WTC11 (cell line): Measurements from ENCODE around the gene NFATC2IP. TPM values are rescaled to one million over a fixed set of nuclear protein-coding genes. Genes with fewer than 3 reads are reported as not detected.

Source experiments
- ATF1 ChIP-seq: sonication (generic); formaldehyde crosslinking; IDR thresholded peaks from 2 replicates; pipeline ENCODE4 v1.8.1; 2023; ENCODE audit warnings: mild to moderate bottlenecking, moderate library complexity, missing genetic modification reagents
- ATF6 ChIP-seq: sonication (generic); formaldehyde crosslinking; IDR thresholded peaks from 2 replicates; pipeline ENCODE4 v1.8.1; 2023; ENCODE audit warnings: mild to moderate bottlenecking, missing genetic modification reagents
- E2F5 ChIP-seq: sonication (generic); formaldehyde crosslinking; IDR thresholded peaks from 2 replicates; pipeline ENCODE4 v1.8.1; 2022; ENCODE audit warnings: mild to moderate bottlenecking, moderate library complexity, missing genetic modification reagents
- FOXK1 ChIP-seq: sonication (generic); formaldehyde crosslinking; IDR thresholded peaks from 2 replicates; pipeline ENCODE4 v1.8.0; 2022; ENCODE audit warnings: mild to moderate bottlenecking, moderate library complexity, missing genetic modification reagents
- GABPB1 ChIP-seq: sonication (generic); formaldehyde crosslinking; IDR thresholded peaks from 2 replicates; pipeline ENCODE4 v1.8.1; 2023; ENCODE audit warnings: mild to moderate bottlenecking, missing genetic modification reagents
- HMGXB4 ChIP-seq: sonication (generic); formaldehyde crosslinking; IDR thresholded peaks from 2 replicates; pipeline ENCODE4 v1.8.1; 2023; ENCODE audit warnings: mild to moderate bottlenecking, moderate library complexity, missing genetic modification reagents
- NR3C1 ChIP-seq: sonication (generic); formaldehyde crosslinking; conservative IDR thresholded peaks from 2 replicates; pipeline ENCODE4 v1.8.1; 2023; ENCODE audit warnings: low read depth, mild to moderate bottlenecking, missing genetic modification reagents
- SMAD3 ChIP-seq: sonication (generic); formaldehyde crosslinking; IDR thresholded peaks from 2 replicates; pipeline ENCODE4 v1.8.0; 2022; ENCODE audit warnings: missing genetic modification reagents, mild to moderate bottlenecking, borderline replicate concordance
- SMAD4 ChIP-seq: sonication (generic); formaldehyde crosslinking; IDR thresholded peaks from 2 replicates; pipeline ENCODE4 v1.8.0; 2022; ENCODE audit warnings: mild to moderate bottlenecking, missing genetic modification reagents
- ZNF138 ChIP-seq: sonication (generic); formaldehyde crosslinking; conservative IDR thresholded peaks from 2 replicates; pipeline ENCODE4 v1.8.1; 2022; ENCODE audit warnings: mild to moderate bottlenecking, moderate library complexity, missing genetic modification reagents
- ZNF416 ChIP-seq: fragments of 250-450 bp; sonication (Bioruptor Pico); IDR thresholded peaks from 2 replicates; pipeline ENCODE4 v1.9.0; 2021; ENCODE audit warnings: mild to moderate bottlenecking, inconsistent platforms
- ZNF512 ChIP-seq: sonication (generic); formaldehyde crosslinking; IDR thresholded peaks from 2 replicates; pipeline ENCODE4 v1.8.1; 2022; ENCODE audit warnings: missing genetic modification reagents, borderline replicate concordance
- total RNA-seq: library from RNA; stranded (reverse); gene quantifications from 3 replicates; pipeline ENCODE4 v1.2.3, GENCODE V29; 2021
- TF ChIP-seq, protein P1 (sequence below): fragments of 250-450 bp; sonication (Bioruptor Pico); IDR thresholded peaks from 2 replicates; pipeline ENCODE4 v1.9.0; 2021; ENCODE audit warnings: mild to moderate bottlenecking, borderline replicate concordance
- TF ChIP-seq, protein P2 (sequence below): sonication (generic); formaldehyde crosslinking; IDR thresholded peaks from 2 replicates; pipeline ENCODE4 v1.8.1; 2023; ENCODE audit warnings: mild to moderate bottlenecking, missing genetic modification reagents
- TF ChIP-seq, protein P3 (sequence below): fragments of 250-450 bp; sonication (Bioruptor Pico); IDR thresholded peaks from 2 replicates; pipeline ENCODE4 v1.8.0; 2021; ENCODE audit warnings: mild to moderate bottlenecking
- TF ChIP-seq, protein P4 (sequence below): sonication (generic); formaldehyde crosslinking; IDR thresholded peaks from 2 replicates; pipeline ENCODE4 v1.8.0; 2022; ENCODE audit warnings: missing genetic modification reagents
- TF ChIP-seq, protein P5 (sequence below): sonication (generic); formaldehyde crosslinking; IDR thresholded peaks from 2 replicates; pipeline ENCODE4 v1.8.0; 2022; ENCODE audit warnings: mild to moderate bottlenecking, missing genetic modification reagents

NFATC2IP gene
- total RNA-seq, 1 experiment from 2014 or later, result 66.6 TPM

- TF ChIP-seq, protein P1, sequence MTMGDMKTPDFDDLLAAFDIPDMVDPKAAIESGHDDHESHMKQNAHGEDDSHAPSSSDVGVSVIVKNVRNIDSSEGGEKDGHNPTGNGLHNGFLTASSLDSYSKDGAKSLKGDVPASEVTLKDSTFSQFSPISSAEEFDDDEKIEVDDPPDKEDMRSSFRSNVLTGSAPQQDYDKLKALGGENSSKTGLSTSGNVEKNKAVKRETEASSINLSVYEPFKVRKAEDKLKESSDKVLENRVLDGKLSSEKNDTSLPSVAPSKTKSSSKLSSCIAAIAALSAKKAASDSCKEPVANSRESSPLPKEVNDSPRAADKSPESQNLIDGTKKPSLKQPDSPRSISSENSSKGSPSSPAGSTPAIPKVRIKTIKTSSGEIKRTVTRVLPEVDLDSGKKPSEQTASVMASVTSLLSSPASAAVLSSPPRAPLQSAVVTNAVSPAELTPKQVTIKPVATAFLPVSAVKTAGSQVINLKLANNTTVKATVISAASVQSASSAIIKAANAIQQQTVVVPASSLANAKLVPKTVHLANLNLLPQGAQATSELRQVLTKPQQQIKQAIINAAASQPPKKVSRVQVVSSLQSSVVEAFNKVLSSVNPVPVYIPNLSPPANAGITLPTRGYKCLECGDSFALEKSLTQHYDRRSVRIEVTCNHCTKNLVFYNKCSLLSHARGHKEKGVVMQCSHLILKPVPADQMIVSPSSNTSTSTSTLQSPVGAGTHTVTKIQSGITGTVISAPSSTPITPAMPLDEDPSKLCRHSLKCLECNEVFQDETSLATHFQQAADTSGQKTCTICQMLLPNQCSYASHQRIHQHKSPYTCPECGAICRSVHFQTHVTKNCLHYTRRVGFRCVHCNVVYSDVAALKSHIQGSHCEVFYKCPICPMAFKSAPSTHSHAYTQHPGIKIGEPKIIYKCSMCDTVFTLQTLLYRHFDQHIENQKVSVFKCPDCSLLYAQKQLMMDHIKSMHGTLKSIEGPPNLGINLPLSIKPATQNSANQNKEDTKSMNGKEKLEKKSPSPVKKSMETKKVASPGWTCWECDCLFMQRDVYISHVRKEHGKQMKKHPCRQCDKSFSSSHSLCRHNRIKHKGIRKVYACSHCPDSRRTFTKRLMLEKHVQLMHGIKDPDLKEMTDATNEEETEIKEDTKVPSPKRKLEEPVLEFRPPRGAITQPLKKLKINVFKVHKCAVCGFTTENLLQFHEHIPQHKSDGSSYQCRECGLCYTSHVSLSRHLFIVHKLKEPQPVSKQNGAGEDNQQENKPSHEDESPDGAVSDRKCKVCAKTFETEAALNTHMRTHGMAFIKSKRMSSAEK (CRISPR knock-in tag), result no peak
- TF ChIP-seq SMAD3 (CRISPR knock-in tag) (no peak), GABPB1 (CRISPR knock-in tag) (no peak), FOXK1 (CRISPR knock-in tag) (no peak), E2F5 (CRISPR knock-in tag) (no peak), ZNF416 (CRISPR knock-in tag) (no peak), ZNF512 (CRISPR knock-in tag) (no peak), ZNF138 (no peak), SMAD4 (no peak), NR3C1 (CRISPR knock-in tag) (no peak), ATF1 (CRISPR knock-in tag) (no peak), HMGXB4 (0 out of 2 replicates have a peak, but pooled peaks have one; percentile 8), ATF6 (no peak)
- TF ChIP-seq, protein P2, sequence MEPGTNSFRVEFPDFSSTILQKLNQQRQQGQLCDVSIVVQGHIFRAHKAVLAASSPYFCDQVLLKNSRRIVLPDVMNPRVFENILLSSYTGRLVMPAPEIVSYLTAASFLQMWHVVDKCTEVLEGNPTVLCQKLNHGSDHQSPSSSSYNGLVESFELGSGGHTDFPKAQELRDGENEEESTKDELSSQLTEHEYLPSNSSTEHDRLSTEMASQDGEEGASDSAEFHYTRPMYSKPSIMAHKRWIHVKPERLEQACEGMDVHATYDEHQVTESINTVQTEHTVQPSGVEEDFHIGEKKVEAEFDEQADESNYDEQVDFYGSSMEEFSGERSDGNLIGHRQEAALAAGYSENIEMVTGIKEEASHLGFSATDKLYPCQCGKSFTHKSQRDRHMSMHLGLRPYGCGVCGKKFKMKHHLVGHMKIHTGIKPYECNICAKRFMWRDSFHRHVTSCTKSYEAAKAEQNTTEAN (CRISPR knock-in tag), result no peak
- TF ChIP-seq, protein P3, sequence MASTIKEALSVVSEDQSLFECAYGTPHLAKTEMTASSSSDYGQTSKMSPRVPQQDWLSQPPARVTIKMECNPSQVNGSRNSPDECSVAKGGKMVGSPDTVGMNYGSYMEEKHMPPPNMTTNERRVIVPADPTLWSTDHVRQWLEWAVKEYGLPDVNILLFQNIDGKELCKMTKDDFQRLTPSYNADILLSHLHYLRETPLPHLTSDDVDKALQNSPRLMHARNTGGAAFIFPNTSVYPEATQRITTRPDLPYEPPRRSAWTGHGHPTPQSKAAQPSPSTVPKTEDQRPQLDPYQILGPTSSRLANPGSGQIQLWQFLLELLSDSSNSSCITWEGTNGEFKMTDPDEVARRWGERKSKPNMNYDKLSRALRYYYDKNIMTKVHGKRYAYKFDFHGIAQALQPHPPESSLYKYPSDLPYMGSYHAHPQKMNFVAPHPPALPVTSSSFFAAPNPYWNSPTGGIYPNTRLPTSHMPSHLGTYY (CRISPR knock-in tag), result no peak
- TF ChIP-seq, protein P4, sequence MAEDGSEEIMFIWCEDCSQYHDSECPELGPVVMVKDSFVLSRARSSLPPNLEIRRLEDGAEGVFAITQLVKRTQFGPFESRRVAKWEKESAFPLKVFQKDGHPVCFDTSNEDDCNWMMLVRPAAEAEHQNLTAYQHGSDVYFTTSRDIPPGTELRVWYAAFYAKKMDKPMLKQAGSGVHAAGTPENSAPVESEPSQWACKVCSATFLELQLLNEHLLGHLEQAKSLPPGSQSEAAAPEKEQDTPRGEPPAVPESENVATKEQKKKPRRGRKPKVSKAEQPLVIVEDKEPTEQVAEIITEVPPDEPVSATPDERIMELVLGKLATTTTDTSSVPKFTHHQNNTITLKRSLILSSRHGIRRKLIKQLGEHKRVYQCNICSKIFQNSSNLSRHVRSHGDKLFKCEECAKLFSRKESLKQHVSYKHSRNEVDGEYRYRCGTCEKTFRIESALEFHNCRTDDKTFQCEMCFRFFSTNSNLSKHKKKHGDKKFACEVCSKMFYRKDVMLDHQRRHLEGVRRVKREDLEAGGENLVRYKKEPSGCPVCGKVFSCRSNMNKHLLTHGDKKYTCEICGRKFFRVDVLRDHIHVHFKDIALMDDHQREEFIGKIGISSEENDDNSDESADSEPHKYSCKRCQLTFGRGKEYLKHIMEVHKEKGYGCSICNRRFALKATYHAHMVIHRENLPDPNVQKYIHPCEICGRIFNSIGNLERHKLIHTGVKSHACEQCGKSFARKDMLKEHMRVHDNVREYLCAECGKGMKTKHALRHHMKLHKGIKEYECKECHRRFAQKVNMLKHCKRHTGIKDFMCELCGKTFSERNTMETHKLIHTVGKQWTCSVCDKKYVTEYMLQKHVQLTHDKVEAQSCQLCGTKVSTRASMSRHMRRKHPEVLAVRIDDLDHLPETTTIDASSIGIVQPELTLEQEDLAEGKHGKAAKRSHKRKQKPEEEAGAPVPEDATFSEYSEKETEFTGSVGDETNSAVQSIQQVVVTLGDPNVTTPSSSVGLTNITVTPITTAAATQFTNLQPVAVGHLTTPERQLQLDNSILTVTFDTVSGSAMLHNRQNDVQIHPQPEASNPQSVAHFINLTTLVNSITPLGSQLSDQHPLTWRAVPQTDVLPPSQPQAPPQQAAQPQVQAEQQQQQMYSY, result no peak
- TF ChIP-seq, protein P5, sequence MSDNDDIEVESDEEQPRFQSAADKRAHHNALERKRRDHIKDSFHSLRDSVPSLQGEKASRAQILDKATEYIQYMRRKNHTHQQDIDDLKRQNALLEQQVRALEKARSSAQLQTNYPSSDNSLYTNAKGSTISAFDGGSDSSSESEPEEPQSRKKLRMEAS, result peak; percentile 59; the same call in 1 of the 2 replicates
- TF ChIP-seq, all 79 proteins: peak for 4
These were observed 26.4 kb upstream of the NFATC2IP start (continued) for GRCh38 chr16:28924399-28924761.
